ENCODE results near the gene AMZ1. TPM values are rescaled to one million over a fixed set of nuclear protein-coding genes. Genes with fewer than 3 reads are reported as not detected.
A peak's percentile ranks its signal among the peaks of the same experiment; 100 is the strongest.
"Not testable (repeated sequence)": the region's sequence is repeated elsewhere in the genome, so short reads cannot be mapped to it uniquely, and the experiment has no call there.

The AMZ1 gene
- total RNA-seq, 1 donor from 2014 or later = not detected

GRCh38 chr7:2667843-2668242 lies 20.2 kb upstream of the AMZ1 start:
- Histone ChIP-seq H3K9me3 (no peaks in the 10 kb centered on the region), H3K27ac (no peak overlapping the region), H3K36me3 (peaks cover 0 to 3% of the 10 kb centered on the region in 2 donors), H3K27me3 (no peaks in the 10 kb centered on the region), H3K4me3 (no peak overlapping the region), H3K4me1 (peaks cover 0 to 4% of the 10 kb centered on the region in 2 donors)
- intact Hi-C loops (cut with DNase I) = no loop called here
- DNase-seq (ENCODE audit: low spot score in 2 of 2) = no peak
- TF ChIP-seq CTCF (IDR thresholded peaks at IDR 0.05) = no peak

- intact Hi-C loops (cut with DNase I) = no loop called here
- no peak for DNase-seq (ENCODE audit: low spot score in 2 of 2)
- TF ChIP-seq CTCF (IDR thresholded peaks at IDR 0.05) = no peak
- H3K4me3 ChIP-seq = no peak overlapping the region
- no peak overlapping the region for H3K27ac ChIP-seq
- no peaks in the 10 kb centered on the region for H3K9me3 ChIP-seq
- no peaks in the 10 kb centered on the region for H3K36me3 ChIP-seq
- no peaks in the 10 kb centered on the region for H3K27me3 ChIP-seq
- peaks cover 0 to 4% of the 10 kb centered on the region in 2 donors for H3K4me1 ChIP-seq
Observed at GRCh38 chr7:2668401-2668800, 19.6 kb upstream of the AMZ1 start.

GRCh38 chr7:2670171-2670570 lies 17.8 kb upstream of the AMZ1 start:
- DNase-seq (ENCODE audit: low spot score in 2 of 2) = no peak
- Histone ChIP-seq H3K27ac (no peak overlapping the region), H3K36me3 (no peaks in the 10 kb centered on the region), H3K4me1 (peaks cover 0 to 4% of the 10 kb centered on the region in 2 donors), H3K27me3 (no peaks in the 10 kb centered on the region), H3K9me3 (no peaks in the 10 kb centered on the region), H3K4me3 (no peak overlapping the region)
- intact Hi-C loops (cut with DNase I) = no loop called here
- no peak for TF ChIP-seq CTCF (IDR thresholded peaks at IDR 0.05)

- Histone ChIP-seq H3K27ac (no peak overlapping the region), H3K4me1 (peaks cover 0 to 4% of the 10 kb centered on the region in 2 donors), H3K9me3 (no peaks in the 10 kb centered on the region), H3K4me3 (no peak overlapping the region), H3K27me3 (no peaks in the 10 kb centered on the region), H3K36me3 (no peaks in the 10 kb centered on the region)
- intact Hi-C loops (cut with DNase I) = no loop called here
- peak in 1 of 2 donors; percentile 80 for DNase-seq (ENCODE audit: low spot score in 2 of 2)
- peak; percentile 74 to 84 (median 82) for TF ChIP-seq CTCF (IDR thresholded peaks at IDR 0.05)
Observed at GRCh38 chr7:2670720-2671391, 17.1 kb upstream of the AMZ1 start.

GRCh38 chr7:2673214-2673613 lies 14.8 kb upstream of the AMZ1 start:
- H3K36me3 ChIP-seq; H3K4me1 ChIP-seq; H3K27ac ChIP-seq; H3K9me3 ChIP-seq; H3K27me3 ChIP-seq; H3K4me3 ChIP-seq; DNase-seq (ENCODE audit: low spot score in 2 of 2); intact Hi-C loops (cut with DNase I): not testable (repeated sequence)

- Histone ChIP-seq H3K27me3 (no peaks in the 10 kb centered on the region), H3K36me3 (no peaks in the 10 kb centered on the region), H3K4me1 (peaks cover 0 to 4% of the 10 kb centered on the region in 2 donors), H3K4me3 (no peak overlapping the region), H3K9me3 (no peaks in the 10 kb centered on the region), H3K27ac (no peak overlapping the region)
- no peak for DNase-seq (ENCODE audit: low spot score in 2 of 2)
- intact Hi-C loops (cut with DNase I) = no loop called here
- TF ChIP-seq CTCF (IDR thresholded peaks at IDR 0.05) = no peak
Observed at GRCh38 chr7:2673934-2674333, 14.1 kb upstream of the AMZ1 start.
